ENCODE data around the gene OR5B21. TPM values are rescaled to one million over a fixed set of nuclear protein-coding genes. Genes with fewer than 3 reads are reported as not detected.

The OR5B21 gene
- polyA plus RNA-seq, 1 of the 3 experiments (the other 2 are of a cell fraction): not detected

GRCh38 chr11:58498464-58498863 is 9.4 kb downstream of the OR5B21 start:
- no peak overlapping the region for H3K4me3 ChIP-seq (ENCODE audit: low read depth in 2 of 2, low read length in 1 of 2)
- TF ChIP-seq FOXM1 (IDR thresholded peaks at IDR 0.05; ENCODE audit: low read depth): no peak
- TF ChIP-seq TCF12 (IDR thresholded peaks at IDR 0.05): no peak
- TF ChIP-seq, protein P1, sequence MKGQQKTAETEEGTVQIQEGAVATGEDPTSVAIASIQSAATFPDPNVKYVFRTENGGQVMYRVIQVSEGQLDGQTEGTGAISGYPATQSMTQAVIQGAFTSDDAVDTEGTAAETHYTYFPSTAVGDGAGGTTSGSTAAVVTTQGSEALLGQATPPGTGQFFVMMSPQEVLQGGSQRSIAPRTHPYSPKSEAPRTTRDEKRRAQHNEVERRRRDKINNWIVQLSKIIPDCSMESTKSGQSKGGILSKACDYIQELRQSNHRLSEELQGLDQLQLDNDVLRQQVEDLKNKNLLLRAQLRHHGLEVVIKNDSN (IDR thresholded peaks at IDR 0.05; ENCODE audit: borderline replicate concordance, low read depth): no peak
- TF ChIP-seq ZBTB33 (IDR thresholded peaks at IDR 0.05; ENCODE audit: borderline replicate concordance, low read depth): no peak
- TF ChIP-seq RXRA (IDR thresholded peaks at IDR 0.05; ENCODE audit: borderline replicate concordance, low read depth): no peak
- TF ChIP-seq CHD2 (IDR thresholded peaks at IDR 0.05; ENCODE audit: low read length, partially characterized antibody): no peak
- DNase-seq: no peak
- no peaks in the 10 kb centered on the region for H3K4me1 ChIP-seq (ENCODE audit: control insufficient read depth in 1 of 2, insufficient read depth in 2 of 2, low read depth in 1 of 2, low read length in 1 of 2)
- H3K27me3 ChIP-seq (ENCODE audit: insufficient read depth): no peaks in the 10 kb centered on the region
- H3F3A ChIP-seq (replicated peaks; ENCODE audit: insufficient read depth): peaks cover 11% of the 10 kb centered on the region
- H3K9me2 ChIP-seq: no peaks in the 10 kb centered on the region
- H4K20me1 ChIP-seq (ENCODE audit: insufficient read depth): no peaks in the 10 kb centered on the region
- no peaks in the 10 kb centered on the region for H3K9me3 ChIP-seq
- H3K4me2 ChIP-seq: no peak overlapping the region
- no peak overlapping the region for H3K27ac ChIP-seq (ENCODE audit: low read depth in 2 of 2, low read length in 1 of 2)
- CTCF ChIA-PET: interaction anchor here (1.6 to 1.7 kb wide), 2 partner anchors 15 to 26 kb away, joined by 3 to 4 read pairs; no protein-coding TSS in a partner anchor
- H3K36me3 ChIP-seq (replicated peaks in 1 of 2; ENCODE audit: control insufficient read depth in 1 of 2, insufficient read depth in 2 of 2, low read length in 1 of 2): no peaks in the 10 kb centered on the region
- POLR2A ChIA-PET: no interaction called here
- 14% methylated on average over 2 of the region's 2 CpGs for WGBS (ENCODE audit: low lambda C conversion rate)
- H3K9ac ChIP-seq: no peak overlapping the region
- no peaks in the 10 kb centered on the region for H3K79me2 ChIP-seq (ENCODE audit: insufficient read depth)
- H2AFZ ChIP-seq (ENCODE audit: low read depth): no peak overlapping the region

- no peak overlapping the region for H3K4me2 ChIP-seq
- no peak overlapping the region for H3K27ac ChIP-seq (ENCODE audit: low read depth in 2 of 2, low read length in 1 of 2)
- no peaks in the 10 kb centered on the region for H3K27me3 ChIP-seq (ENCODE audit: insufficient read depth)
- H3K36me3 ChIP-seq (replicated peaks in 1 of 2; ENCODE audit: control insufficient read depth in 1 of 2, insufficient read depth in 2 of 2, low read length in 1 of 2): no peaks in the 10 kb centered on the region
- H3K9me3 ChIP-seq: no peaks in the 10 kb centered on the region
- H2AFZ ChIP-seq (ENCODE audit: low read depth): no peak overlapping the region
- H3K9me2 ChIP-seq: no peaks in the 10 kb centered on the region
- H3F3A ChIP-seq (replicated peaks; ENCODE audit: insufficient read depth): peaks cover 11% of the 10 kb centered on the region
- WGBS (ENCODE audit: low lambda C conversion rate): 36% methylated on average over 2 of the region's 2 CpGs
- no peak for DNase-seq
- H3K4me1 ChIP-seq (ENCODE audit: control insufficient read depth in 1 of 2, insufficient read depth in 2 of 2, low read depth in 1 of 2, low read length in 1 of 2): no peaks in the 10 kb centered on the region
- ChIA-PET CTCF (interaction anchor here (1.6 to 1.7 kb wide), 2 partner anchors 16 to 26 kb away, joined by 3 to 4 read pairs; no protein-coding TSS in a partner anchor), POLR2A (no interaction called here)
- no peak overlapping the region for H3K9ac ChIP-seq
- no peaks in the 10 kb centered on the region for H3K79me2 ChIP-seq (ENCODE audit: insufficient read depth)
- H4K20me1 ChIP-seq (ENCODE audit: insufficient read depth): no peaks in the 10 kb centered on the region
- H3K4me3 ChIP-seq (ENCODE audit: low read depth in 2 of 2, low read length in 1 of 2): no peak overlapping the region
- TF ChIP-seq TCF12 (IDR thresholded peaks at IDR 0.05): no peak
- no peak for TF ChIP-seq MXI1 (IDR thresholded peaks at IDR 0.05; ENCODE audit: low read depth, low read length)
- TF ChIP-seq FOXM1 (IDR thresholded peaks at IDR 0.05; ENCODE audit: low read depth): no peak
- TF ChIP-seq POLR2AphosphoS5 (IDR thresholded peaks at IDR 0.05; ENCODE audit: low read depth, low read length): no peak
- TF ChIP-seq EP300 (IDR thresholded peaks at IDR 0.05; ENCODE audit: borderline replicate concordance in 1 of 2, low read depth in 1 of 2, low read length in 1 of 2): no peak
- no peak for TF ChIP-seq EZH2phosphoT487 (IDR thresholded peaks at IDR 0.05; ENCODE audit: borderline replicate concordance, low read depth)
- TF ChIP-seq REST (IDR thresholded peaks at IDR 0.05; ENCODE audit: low read depth, low read length): no peak
- TF ChIP-seq RAD21 (IDR thresholded peaks at IDR 0.05; ENCODE audit: low read length): no peak
- TF ChIP-seq CHD2 (IDR thresholded peaks at IDR 0.05; ENCODE audit: low read length, partially characterized antibody): no peak
- TF ChIP-seq GATA2 (CRISPR knock-in tag; IDR thresholded peaks at IDR 0.05): no peak
- TF ChIP-seq SIN3A (IDR thresholded peaks at IDR 0.05; ENCODE audit: borderline replicate concordance, low read depth, low read length): no peak
- TF ChIP-seq, protein P2, sequence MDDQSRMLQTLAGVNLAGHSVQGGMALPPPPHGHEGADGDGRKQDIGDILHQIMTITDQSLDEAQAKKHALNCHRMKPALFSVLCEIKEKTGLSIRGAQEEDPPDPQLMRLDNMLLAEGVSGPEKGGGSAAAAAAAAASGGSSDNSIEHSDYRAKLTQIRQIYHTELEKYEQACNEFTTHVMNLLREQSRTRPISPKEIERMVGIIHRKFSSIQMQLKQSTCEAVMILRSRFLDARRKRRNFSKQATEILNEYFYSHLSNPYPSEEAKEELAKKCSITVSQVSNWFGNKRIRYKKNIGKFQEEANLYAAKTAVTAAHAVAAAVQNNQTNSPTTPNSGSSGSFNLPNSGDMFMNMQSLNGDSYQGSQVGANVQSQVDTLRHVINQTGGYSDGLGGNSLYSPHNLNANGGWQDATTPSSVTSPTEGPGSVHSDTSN (IDR thresholded peaks at IDR 0.05): no peak
- TF ChIP-seq ZBTB33 (IDR thresholded peaks at IDR 0.05; ENCODE audit: borderline replicate concordance, low read depth): no peak
- TF ChIP-seq FOXJ3 (CRISPR knock-in tag; IDR thresholded peaks at IDR 0.05): no peak
Measured at GRCh38 chr11:58497951-58498350, 10.0 kb downstream of the OR5B21 start.
